Epithelial cell of proximal tubule (primary cell): Measurements from ENCODE around the gene KLHL12. TPM values are rescaled to one million over a fixed set of nuclear protein-coding genes. Genes with fewer than 3 reads are reported as not detected.
"Not testable (repeated sequence)": the region's sequence is repeated elsewhere in the genome, so short reads cannot be mapped to it uniquely, and the experiment has no call there.

Source experiments
- DNase-seq: peaks from one replicate; pipeline ENCODE4 v3.0.0-alpha.2; 2011; ENCODE audit warnings: low read depth
- H3K4me3 ChIP-seq: 2 replicates; pipeline ENCODE4 v1.5.1; 2011; ENCODE audit warnings: low read depth, mild to moderate bottlenecking, low read length
- CTCF ChIP-seq: conservative IDR thresholded peaks from 2 replicates; pipeline ENCODE4 v1.5.1; 2012; ENCODE audit warnings: low read depth, mild to moderate bottlenecking, low read length
- total RNA-seq: library from RNA; depleted of rRNA; stranded (reverse); fragments of >200 nt; gene quantifications from 2 replicates; pipeline ENCODE4 v1.2.3, GENCODE V29; 2015

Gene KLHL12
- total RNA-seq, 1 donor from 2014 or later: 25.9 TPM

GRCh38 chr1:202915146-202915545, 11.9 kb downstream of the KLHL12 start:
- no peak for DNase-seq
- no peak for TF ChIP-seq CTCF
- no peak overlapping the region for H3K4me3 ChIP-seq

- not testable (repeated sequence) for H3K4me3 ChIP-seq, DNase-seq
These were observed 14.6 kb downstream of the KLHL12 start for GRCh38 chr1:202912476-202912875.

- no peak for TF ChIP-seq CTCF
- no peak overlapping the region for H3K4me3 ChIP-seq
- no peak for DNase-seq
These were observed 17.5 kb downstream of the KLHL12 start for GRCh38 chr1:202909494-202909893.

GRCh38 chr1:202908998-202909397, 18.0 kb downstream of the KLHL12 start:
- TF ChIP-seq CTCF: no peak
- H3K4me3 ChIP-seq: no peak overlapping the region
- DNase-seq: no peak

- no peak overlapping the region for H3K4me3 ChIP-seq
- TF ChIP-seq CTCF: no peak
- DNase-seq: no peak
These were observed 21.7 kb downstream of the KLHL12 start for GRCh38 chr1:202905331-202905730.

GRCh38 chr1:202903808-202904207, 23.2 kb downstream of the KLHL12 start:
- not testable (repeated sequence) for H3K4me3 ChIP-seq, DNase-seq

GRCh38 chr1:202901555-202901954, 25.5 kb downstream of the KLHL12 start:
- DNase-seq: no peak
- TF ChIP-seq CTCF: no peak
- H3K4me3 ChIP-seq: no peak overlapping the region

GRCh38 chr1:202892501-202892900, 34.5 kb downstream of the KLHL12 start:
- DNase-seq: no peak
- TF ChIP-seq CTCF: no peak
- no peak overlapping the region for H3K4me3 ChIP-seq
